Measurements from ENCODE around the gene JADE1.
A peak's percentile ranks its signal among the peaks of the same experiment; 100 is the strongest.

Gene JADE1

GRCh38 chr4:128811571-128812441 lies 2.3 kb downstream of the JADE1 start:
- Mint-ChIP-seq H3K9me3 (no peaks in the 10 kb centered on the region), H3K27me3 (ENCODE audit: low read depth, poor library complexity) (peaks cover 22% of the 10 kb centered on the region), H3K4me1 (peaks cover 28% of the 10 kb centered on the region), H3K36me3 (ENCODE audit: low read depth) (peaks cover 10% of the 10 kb centered on the region), H3K27ac (peak overlapping the region; percentile 71), H3K4me3 (peak overlapping the region; percentile 84)
- peak; percentile 87 for DNase-seq
- TF ChIP-seq CTCF (IDR thresholded peaks at IDR 0.05): no peak

- peak overlapping the region; percentile 84 for H3K4me3 Mint-ChIP-seq
- DNase-seq: no peak
- H3K4me1 Mint-ChIP-seq: peaks cover 28% of the 10 kb centered on the region
- peaks cover 10% of the 10 kb centered on the region for H3K36me3 Mint-ChIP-seq (ENCODE audit: low read depth)
- peaks cover 22% of the 10 kb centered on the region for H3K27me3 Mint-ChIP-seq (ENCODE audit: low read depth, poor library complexity)
- no peaks in the 10 kb centered on the region for H3K9me3 Mint-ChIP-seq
- H3K27ac Mint-ChIP-seq: peak overlapping the region; percentile 97
- no peak for TF ChIP-seq CTCF (IDR thresholded peaks at IDR 0.05)
These were observed 3.1 kb downstream of the JADE1 start for GRCh38 chr4:128812442-128813235.

GRCh38 chr4:128813965-128814364 lies 4.5 kb downstream of the JADE1 start:
- Mint-ChIP-seq H3K27me3 (ENCODE audit: low read depth, poor library complexity) (peaks cover 18% of the 10 kb centered on the region), H3K4me1 (peaks cover 31% of the 10 kb centered on the region), H3K27ac (no peak overlapping the region), H3K36me3 (ENCODE audit: low read depth) (peaks cover 13% of the 10 kb centered on the region), H3K9me3 (no peaks in the 10 kb centered on the region), H3K4me3 (peak overlapping the region; percentile 84)
- DNase-seq: no peak
- TF ChIP-seq CTCF (IDR thresholded peaks at IDR 0.05): no peak

GRCh38 chr4:128818442-128818841 lies 8.9 kb downstream of the JADE1 start:
- DNase-seq: no peak
- Mint-ChIP-seq H3K27me3 (ENCODE audit: low read depth, poor library complexity) (peaks cover 7% of the 10 kb centered on the region), H3K4me1 (peaks cover 30% of the 10 kb centered on the region), H3K4me3 (no peak overlapping the region), H3K36me3 (ENCODE audit: low read depth) (peaks cover 29% of the 10 kb centered on the region), H3K27ac (no peak overlapping the region), H3K9me3 (no peaks in the 10 kb centered on the region)
- TF ChIP-seq CTCF (IDR thresholded peaks at IDR 0.05): no peak

GRCh38 chr4:128819082-128819742 lies 9.7 kb downstream of the JADE1 start:
- no peak for DNase-seq
- H3K4me1 Mint-ChIP-seq: peaks cover 23% of the 10 kb centered on the region
- H3K27ac Mint-ChIP-seq: peak overlapping the region; percentile 64
- no peaks in the 10 kb centered on the region for H3K9me3 Mint-ChIP-seq
- H3K4me3 Mint-ChIP-seq: no peak overlapping the region
- no peak for TF ChIP-seq CTCF (IDR thresholded peaks at IDR 0.05)
- peaks cover 24% of the 10 kb centered on the region for H3K36me3 Mint-ChIP-seq (ENCODE audit: low read depth)
- H3K27me3 Mint-ChIP-seq (ENCODE audit: low read depth, poor library complexity): peaks cover 7% of the 10 kb centered on the region
